PC-9 (cell line): ENCODE results near the gene PRKG2. TPM values are rescaled to one million over a fixed set of nuclear protein-coding genes. Genes with fewer than 3 reads are reported as not detected.
A peak's percentile ranks its signal among the peaks of the same experiment; 100 is the strongest.

Experiments
- Bru-seq: library from RNA; stranded (reverse); fragments of 400-500 nt; gene quantifications from one replicate; lab custom pipeline; 2021; lab: Mats Ljungman, UMichigan
- BruChase-seq, 2 experiments: library from RNA; stranded (reverse); fragments of 400-500 nt; gene quantifications; one replicate each; lab custom pipeline; 2021; lab: Mats Ljungman, UMichigan
- BruUV-seq: library from RNA; stranded (reverse); fragments of 400-500 nt; replicated peaks from 2 replicates; lab custom pipeline; 2021; lab: Mats Ljungman, UMichigan
- CTCF ChIA-PET: fragments of 300-600 bp; sonication (Branson Sonifier 250); formaldehyde crosslinking; loops from one replicate; lab custom pipeline; 2022; ENCODE audit warnings: antibody characterized with exemption; lab: Charles Lee
- POLR2A ChIA-PET: fragments of 300-600 bp; sonication (Branson Sonifier 250); formaldehyde crosslinking; loops from one replicate; lab custom pipeline; 2022; ENCODE audit warnings: antibody characterized with exemption; ENCODE audit not compliant: unreplicated experiment; lab: Charles Lee
- DNase-seq, 2 experiments: peaks; one replicate each; pipeline versions ENCODE4 v3.0.0 to v3.0.0-alpha.2; 2015 to 2022; ENCODE audit warnings: mixed read lengths in 1 of 2
- H2AFZ ChIP-seq: fragments of 200-600 bp; sonication (generic); 2 replicates; pipeline ENCODE4 v1.8.1; 2017; ENCODE audit warnings: antibody characterized with exemption
- H3F3A ChIP-seq: fragments of 200-600 bp; sonication (generic); 2 replicates; pipeline ENCODE4 v1.8.1; 2017; ENCODE audit warnings: antibody characterized with exemption, mild to moderate bottlenecking, low read depth; ENCODE audit not compliant: insufficient read depth
- H3K27ac ChIP-seq: fragments of 200-600 bp; sonication (generic); 2 replicates; pipeline ENCODE4 v1.6.1; 2016; ENCODE audit warnings: mixed run types
- H3K27me3 ChIP-seq: fragments of 200-600 bp; sonication (generic); 2 replicates; pipeline ENCODE4 v1.6.1; 2016; ENCODE audit warnings: low read depth, mixed run types; ENCODE audit not compliant: insufficient read depth
- H3K36me3 ChIP-seq: fragments of 200-600 bp; sonication (generic); 2 replicates; pipeline ENCODE4 v1.6.1; 2016; ENCODE audit warnings: low read depth, mixed run types
- H3K4me1 ChIP-seq: fragments of 200-600 bp; sonication (generic); replicated peaks from 2 replicates; pipeline ENCODE4 v1.6.1; 2016; ENCODE audit warnings: mixed run types; ENCODE audit not compliant: insufficient read depth
- H3K4me2 ChIP-seq: fragments of 200-600 bp; sonication (generic); 2 replicates; pipeline ENCODE4 v1.6.1; 2017; ENCODE audit warnings: mixed run types
- H3K4me3 ChIP-seq: fragments of 200-600 bp; sonication (generic); 2 replicates; pipeline ENCODE4 v1.6.1; 2016; ENCODE audit warnings: mixed run types
- H3K79me2 ChIP-seq: fragments of 200-600 bp; sonication (generic); 2 replicates; pipeline ENCODE4 v1.6.1; 2017; ENCODE audit warnings: low read depth, mixed run types
- H3K9me2 ChIP-seq: fragments of 200-600 bp; sonication (generic); 2 replicates; pipeline ENCODE4 v1.8.1; 2017; ENCODE audit warnings: mild to moderate bottlenecking; ENCODE audit not compliant: insufficient read depth
- H3K9me3 ChIP-seq: fragments of 200-600 bp; sonication (generic); 2 replicates; pipeline ENCODE4 v1.8.1; 2016; ENCODE audit warnings: low read depth; ENCODE audit not compliant: insufficient read depth
- H4K20me1 ChIP-seq: fragments of 200-600 bp; sonication (generic); 2 replicates; pipeline ENCODE4 v1.8.1; 2017; ENCODE audit not compliant: insufficient read depth
- CTCF ChIP-seq: fragments of 200-600 bp; sonication (generic); conservative IDR thresholded peaks from 2 replicates; pipeline ENCODE4 v1.6.1; 2017; ENCODE audit warnings: mixed run types, antibody characterized with exemption, mild to moderate bottlenecking, moderate library complexity
- EZH2 ChIP-seq: fragments of 200-600 bp; sonication (generic); IDR thresholded peaks from 2 replicates; pipeline ENCODE4 v1.8.0; 2017; ENCODE audit warnings: antibody characterized with exemption, low read depth
- intact Hi-C: fragments of 100-400 bp; cut with micrococcal nuclease; formaldehyde crosslinking; loops from one replicate; pipeline ENCODE4 v1.10.0; 2022; ENCODE audit not compliant: unreplicated experiment
- long read RNA-seq: library from polyadenylated mRNA; stranded (forward); transcript quantifications from one replicate; pipeline ENCODE4 v2.0.0, GENCODE V29; 2022
- total RNA-seq: library from RNA; stranded (reverse); gene quantifications from 2 replicates; pipeline ENCODE4 v1.2.3, GENCODE V29; 2021

PRKG2 gene
- total RNA-seq = not detected in 2 replicates
- percentile 5 among the genes with signal in this experiment for Bru-seq, nascent RNA
- percentile 2 among the genes with signal in this experiment for BruChase-seq, experiment 1, labeled RNA remaining after a 2-hour chase
- percentile 3 among the genes with signal in this experiment for BruChase-seq, experiment 2, labeled RNA remaining after a 6-hour chase
- long read RNA-seq = 0 reads

DNA sequence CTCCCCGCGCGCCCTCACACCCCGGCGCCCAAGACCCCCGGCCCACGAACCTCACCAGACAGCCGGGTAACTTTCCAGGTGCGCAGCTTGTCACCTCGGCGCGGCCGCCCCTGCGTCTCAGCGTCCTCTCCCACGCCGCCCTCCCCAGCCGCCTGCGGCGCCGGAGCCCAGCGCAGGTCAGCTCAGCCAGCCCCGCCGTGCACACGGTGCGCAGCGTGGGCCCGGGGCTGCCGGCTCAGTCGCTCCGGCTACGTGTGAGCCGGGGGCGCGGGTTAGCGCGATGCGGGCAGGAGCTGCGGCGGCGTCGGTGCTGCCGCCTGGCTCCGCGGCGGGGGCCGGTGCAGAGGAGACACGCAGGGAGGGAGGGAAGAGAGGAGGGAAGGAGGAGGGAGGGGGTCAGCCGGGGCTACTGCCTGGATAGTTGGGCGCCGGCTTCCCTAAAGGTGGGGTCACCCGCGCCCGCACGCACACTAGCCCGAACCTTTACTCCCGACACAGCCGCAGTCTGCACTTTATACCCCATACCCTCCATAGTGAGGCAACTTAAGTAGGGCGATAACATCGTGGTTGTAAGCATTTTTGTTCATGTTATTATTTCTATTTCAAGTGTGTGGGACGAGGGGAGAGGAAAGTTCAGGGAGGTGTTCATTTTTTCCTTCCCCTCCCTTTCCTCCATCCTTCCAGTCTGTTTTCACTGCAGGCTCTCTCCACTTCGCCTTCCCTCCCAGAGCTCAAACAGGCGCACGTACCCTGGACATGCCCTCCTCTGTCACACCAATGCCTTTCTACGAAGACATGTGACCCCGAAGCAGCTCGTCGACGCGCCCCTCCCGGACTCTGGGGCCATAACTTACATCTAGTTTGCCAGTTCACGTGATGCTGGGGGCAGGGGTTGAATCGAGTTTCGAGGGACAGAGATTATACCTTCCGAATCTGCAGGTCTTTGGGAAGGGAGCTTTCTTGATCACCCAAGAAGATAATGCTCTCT is at the start of gene PRKG2:
Gene PRKG2 (minus strand): TSS at position 342 of the 988 bp plus-strand sequence. CDS start 10,175 bp downstream, outside the sequence.
- Histone ChIP-seq H2AFZ (no peak within 1 kb of the TSS), H3K27ac (no peak within 1 kb of the TSS), H3K27me3 (no peaks in the 10 kb centered on the region), H3K4me1 (no peaks in the 10 kb centered on the region), H3K9me2 (no peaks in the 10 kb centered on the region), H3K9me3 (no peaks in the 10 kb centered on the region), H3F3A (no peaks in the 10 kb centered on the region), H4K20me1 (no peaks in the 10 kb centered on the region), H3K4me3 (no peak within 1 kb of the TSS), H3K79me2 (no peaks in the 10 kb centered on the region), H3K36me3 (no peaks in the 10 kb centered on the region), H3K4me2 (no peak within 1 kb of the TSS)
- intact Hi-C loops = loop anchor here (5.0 kb wide), 1 partner anchor 143 kb away; no protein-coding TSS in a partner anchor
- ChIA-PET CTCF (no interaction called here), POLR2A (no interaction called here)
- no peak for TF ChIP-seq EZH2
- no peak for TF ChIP-seq CTCF
- no peak for DNase-seq
- BruUV-seq = no TSS peak

- H3K4me2 ChIP-seq = no peak overlapping the region
- no peak overlapping the region for H3K27ac ChIP-seq
- no peak overlapping the region for H2AFZ ChIP-seq
- intact Hi-C loops = no loop called here
- no peak for TF ChIP-seq EZH2
- peak; percentile 55 for TF ChIP-seq CTCF
- H3K79me2 ChIP-seq = no peaks in the 10 kb centered on the region
- no peaks in the 10 kb centered on the region for H3K9me3 ChIP-seq
- no peak overlapping the region for H3K4me3 ChIP-seq
- DNase-seq = no peak
- H3K36me3 ChIP-seq = no peaks in the 10 kb centered on the region
- POLR2A ChIA-PET = no interaction called here
- CTCF ChIA-PET = no interaction called here
- no peaks in the 10 kb centered on the region for H3K9me2 ChIP-seq
- no peaks in the 10 kb centered on the region for H3F3A ChIP-seq
- no TSS peak for BruUV-seq
- no peaks in the 10 kb centered on the region for H3K27me3 ChIP-seq
- H4K20me1 ChIP-seq = no peaks in the 10 kb centered on the region
- H3K4me1 ChIP-seq = 0 out of 2 replicates have a peak, but pooled peaks cover 14% of the 10 kb centered on the region
Observed at GRCh38 chr4:81260443-81261101, 45.5 kb upstream of the PRKG2 start.

DNA sequence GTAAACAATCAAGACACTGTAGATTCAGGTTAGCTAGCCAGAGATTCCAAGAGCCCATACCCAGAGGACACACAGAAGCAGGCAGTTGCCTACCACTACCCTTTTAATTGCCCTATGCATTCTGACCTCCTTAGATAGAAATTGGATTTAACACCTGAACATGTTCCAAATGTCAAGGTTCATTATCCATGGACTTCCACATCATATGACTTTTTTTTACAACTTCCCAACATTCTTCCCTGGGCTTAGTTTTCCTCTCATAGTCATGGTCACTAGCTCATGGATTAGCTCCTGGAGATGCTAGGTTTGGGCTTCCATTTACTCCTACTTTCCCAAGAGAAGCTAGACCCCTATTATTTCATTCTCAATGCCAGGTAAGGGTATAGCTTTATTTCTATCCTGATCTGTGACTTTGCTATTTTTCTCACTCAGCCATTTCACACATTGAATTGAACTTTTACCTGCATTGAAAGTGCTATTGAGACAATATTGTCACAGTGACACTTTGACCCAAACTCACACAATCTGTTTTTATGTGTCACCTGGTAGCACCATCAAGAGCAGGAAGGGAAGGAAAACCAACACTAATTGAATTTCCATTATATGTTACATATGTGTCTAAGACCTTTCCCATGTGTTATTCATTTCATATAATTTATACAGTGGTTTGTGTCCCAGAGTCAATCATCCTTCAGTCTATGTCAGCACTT is 44.0 kb upstream of the PRKG2 start:
- Histone ChIP-seq H3K4me1 (0 out of 2 replicates have a peak, but pooled peaks cover 14% of the 10 kb centered on the region), H3K4me3 (no peak overlapping the region), H3F3A (no peaks in the 10 kb centered on the region), H3K4me2 (no peak overlapping the region), H3K27me3 (no peaks in the 10 kb centered on the region), H3K36me3 (no peaks in the 10 kb centered on the region), H3K9me3 (no peaks in the 10 kb centered on the region), H2AFZ (no peak overlapping the region), H4K20me1 (no peaks in the 10 kb centered on the region), H3K79me2 (no peaks in the 10 kb centered on the region), H3K27ac (no peak overlapping the region), H3K9me2 (no peaks in the 10 kb centered on the region)
- ChIA-PET POLR2A (no interaction called here), CTCF (no interaction called here)
- TF ChIP-seq EZH2 (no peak), CTCF (no peak)
- DNase-seq = no peak
- intact Hi-C loops = no loop called here
- no TSS peak for BruUV-seq
